Colonic mucosa (tissue), 4 donors: ENCODE results near the gene PUSL1. TPM values are rescaled to one million over a fixed set of nuclear protein-coding genes. Genes with fewer than 3 reads are reported as not detected.
"Not testable (repeated sequence)": the region's sequence is repeated elsewhere in the genome, so short reads cannot be mapped to it uniquely, and the experiment has no call there.

ENCODE experiments used
- DNase-seq: peaks from one replicate; pipeline ENCODE4 v3.0.0-alpha.2; 2020
- H3K27ac ChIP-seq: fragments of 200-600 bp; one replicate; pipeline ENCODE4 v1.8.0; 2021
- H3K27me3 ChIP-seq: fragments of 200-600 bp; one replicate; pipeline ENCODE4 v1.8.0; 2021
- H3K36me3 ChIP-seq: fragments of 200-600 bp; one replicate; pipeline ENCODE4 v1.8.0; 2021
- H3K4me1 ChIP-seq: fragments of 200-600 bp; one replicate; pipeline ENCODE4 v1.8.0; 2021; ENCODE audit warnings: mild to moderate bottlenecking
- H3K4me3 ChIP-seq: fragments of 200-600 bp; one replicate; pipeline ENCODE4 v1.8.0; 2021
- H3K9ac ChIP-seq, 2 donors: one replicate each; pipeline ENCODE4 v1.7.0; 2013; ENCODE audit warnings: control low read depth in 2 of 2, low read depth in 2 of 2, low read length in 2 of 2
- H3K9me3 ChIP-seq: fragments of 200-600 bp; one replicate; pipeline ENCODE4 v1.8.0; 2021
- intact Hi-C: fragments of 100-400 bp; cut with DNase I; formaldehyde crosslinking; loops from one replicate; pipeline ENCODE4 v1.14.1; 2022
- total RNA-seq, 2 donors: library from RNA; stranded (reverse); fragmentation: NEBNext Ultra II Directional in 1 of 2; extraction: Animal tissue kit (Norgen Biotek cat#: 25700) in 1 of 2; gene quantifications; one replicate each; pipeline ENCODE4 v1.2.1, GENCODE V29; 2021
- TF ChIP-seq, protein P1 (sequence below): fragments of 200-600 bp; IDR thresholded peaks from one replicate; pipeline ENCODE4 v1.8.0; 2022; ENCODE audit warnings: antibody characterized with exemption, mild to moderate bottlenecking
- donor health status: healthy.
- donor health status: DM: no; HTN: no; CAD: no.
- donor health status: DM: no; HTN: no; CAD: no.

PUSL1 gene
- total RNA-seq, 2 donors from 2014 or later, result 14.3 to 35.8 TPM

DNA sequence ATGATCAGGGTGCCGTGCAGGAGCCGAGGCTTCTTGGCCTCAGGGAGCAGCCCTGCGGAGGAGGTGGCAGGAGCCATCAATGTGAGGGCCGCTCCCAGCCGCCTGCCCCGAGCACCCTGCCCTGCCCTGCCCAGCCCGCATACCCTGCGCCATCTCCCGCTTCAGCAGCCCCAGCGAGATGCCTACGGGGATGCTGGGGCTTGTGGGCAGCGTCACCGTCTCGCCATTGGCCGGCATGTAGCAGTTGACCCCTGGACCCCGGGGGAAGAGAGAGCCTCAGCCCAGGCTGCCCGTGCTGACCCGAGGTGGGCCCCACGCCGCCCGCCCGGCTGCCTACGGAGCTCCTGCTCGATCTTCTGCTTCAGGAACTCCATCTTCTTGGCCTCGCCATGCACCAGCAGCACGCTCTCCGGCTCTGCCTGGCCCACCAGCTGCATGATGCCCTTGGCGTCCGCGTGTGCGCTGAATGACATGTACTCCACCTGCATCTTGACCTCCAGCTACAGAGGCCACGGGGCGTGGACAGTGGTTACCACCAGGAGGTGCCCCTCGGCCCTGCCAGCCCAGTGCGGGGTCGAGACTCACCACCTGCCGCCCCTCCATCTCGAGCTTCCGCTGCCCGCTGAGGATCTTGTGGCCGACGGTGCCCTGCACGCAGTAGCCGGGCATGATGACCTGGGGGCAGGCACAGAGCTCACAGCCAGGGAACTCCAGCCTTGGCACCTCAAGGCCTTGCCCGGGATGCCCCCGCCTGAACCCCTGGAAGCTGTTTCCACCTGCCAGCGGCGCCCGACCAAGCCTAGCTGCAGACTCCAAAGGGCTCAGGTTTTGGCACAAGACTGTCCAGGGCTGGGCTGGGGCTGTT is 4.3 kb downstream of the PUSL1 start:
- no peak overlapping the region for H3K27ac ChIP-seq
- DNase-seq, result no peak
- H3K27me3 ChIP-seq, result no peaks in the 10 kb centered on the region
- no peaks in the 10 kb centered on the region for H3K9me3 ChIP-seq
- no peak overlapping the region for H3K9ac ChIP-seq
- H3K36me3 ChIP-seq, result no peaks in the 10 kb centered on the region
- H3K4me3 ChIP-seq, result no peak overlapping the region
- intact Hi-C loops, result no loop called here
- TF ChIP-seq, protein P1, sequence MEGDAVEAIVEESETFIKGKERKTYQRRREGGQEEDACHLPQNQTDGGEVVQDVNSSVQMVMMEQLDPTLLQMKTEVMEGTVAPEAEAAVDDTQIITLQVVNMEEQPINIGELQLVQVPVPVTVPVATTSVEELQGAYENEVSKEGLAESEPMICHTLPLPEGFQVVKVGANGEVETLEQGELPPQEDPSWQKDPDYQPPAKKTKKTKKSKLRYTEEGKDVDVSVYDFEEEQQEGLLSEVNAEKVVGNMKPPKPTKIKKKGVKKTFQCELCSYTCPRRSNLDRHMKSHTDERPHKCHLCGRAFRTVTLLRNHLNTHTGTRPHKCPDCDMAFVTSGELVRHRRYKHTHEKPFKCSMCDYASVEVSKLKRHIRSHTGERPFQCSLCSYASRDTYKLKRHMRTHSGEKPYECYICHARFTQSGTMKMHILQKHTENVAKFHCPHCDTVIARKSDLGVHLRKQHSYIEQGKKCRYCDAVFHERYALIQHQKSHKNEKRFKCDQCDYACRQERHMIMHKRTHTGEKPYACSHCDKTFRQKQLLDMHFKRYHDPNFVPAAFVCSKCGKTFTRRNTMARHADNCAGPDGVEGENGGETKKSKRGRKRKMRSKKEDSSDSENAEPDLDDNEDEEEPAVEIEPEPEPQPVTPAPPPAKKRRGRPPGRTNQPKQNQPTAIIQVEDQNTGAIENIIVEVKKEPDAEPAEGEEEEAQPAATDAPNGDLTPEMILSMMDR, result no peak
- H3K4me1 ChIP-seq, result peaks cover 5% of the 10 kb centered on the region

DNA sequence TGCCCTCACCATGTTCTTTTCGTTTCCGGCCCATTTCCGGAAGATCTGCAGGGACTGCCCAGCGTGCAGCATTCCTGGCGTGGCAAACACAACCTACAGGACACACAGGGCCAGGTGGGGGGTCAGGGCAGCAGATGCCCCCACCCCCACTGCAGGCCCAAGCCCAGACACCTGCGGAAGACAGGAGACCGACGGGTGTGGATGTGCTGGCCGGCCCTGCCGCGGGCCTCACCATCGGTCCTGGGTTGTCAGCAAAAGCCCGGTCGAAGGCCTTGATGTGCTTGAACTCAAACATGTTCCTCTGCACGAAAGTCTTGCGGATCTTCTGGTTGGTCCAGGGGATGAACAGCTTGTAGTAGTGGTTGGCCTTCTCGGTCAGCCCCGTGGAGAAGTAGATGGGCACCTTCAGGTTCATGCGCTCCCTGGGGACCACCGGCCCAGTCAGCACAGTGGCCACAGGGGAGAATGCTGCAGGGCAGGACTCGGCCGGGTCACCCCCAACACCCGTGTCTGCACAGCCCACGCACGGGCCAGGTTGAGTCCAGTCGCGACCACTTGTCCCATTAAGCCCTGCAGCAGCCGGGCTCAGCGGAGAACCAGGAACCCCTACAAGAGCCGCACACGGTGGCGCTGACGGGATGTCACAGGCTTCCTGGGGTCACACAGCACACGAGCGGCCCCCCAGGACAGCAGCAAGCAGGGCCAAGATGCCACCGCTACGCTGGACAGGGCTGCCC is 5.3 kb downstream of the PUSL1 start:
- TF ChIP-seq, protein P1, result no peak
- Histone ChIP-seq H3K27me3 (no peaks in the 10 kb centered on the region), H3K9me3 (no peaks in the 10 kb centered on the region), H3K36me3 (no peaks in the 10 kb centered on the region), H3K27ac (no peak overlapping the region), H3K9ac (no peak overlapping the region), H3K4me3 (no peak overlapping the region), H3K4me1 (peaks cover 5% of the 10 kb centered on the region)
- intact Hi-C loops, result no loop called here
- no peak for DNase-seq

DNA sequence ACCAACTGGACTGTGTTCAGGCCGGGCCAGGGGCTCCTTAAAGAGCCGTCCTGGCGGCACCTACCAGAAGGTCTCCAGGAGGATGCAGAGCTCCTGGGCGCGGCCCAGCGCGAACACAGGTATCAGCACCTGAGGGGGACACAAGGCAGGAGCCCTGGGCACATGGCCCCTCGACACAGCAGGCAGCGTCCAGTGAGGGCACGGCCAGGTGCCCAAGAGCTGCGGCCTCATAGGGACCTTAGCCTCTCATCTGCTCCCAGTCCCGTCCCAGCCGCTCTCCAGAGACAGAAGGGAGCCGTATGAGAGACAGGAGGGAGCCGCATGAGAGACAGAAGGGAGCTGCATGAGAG is 5.8 kb downstream of the PUSL1 start:
- Histone ChIP-seq H3K27ac (no peak overlapping the region), H3K36me3 (no peaks in the 10 kb centered on the region), H3K4me1 (peaks cover 5% of the 10 kb centered on the region), H3K9me3 (no peaks in the 10 kb centered on the region), H3K4me3 (no peak overlapping the region), H3K9ac (no peak overlapping the region), H3K27me3 (no peaks in the 10 kb centered on the region)
- no peak for DNase-seq
- TF ChIP-seq, protein P1, result no peak
- intact Hi-C loops, result no loop called here

DNA sequence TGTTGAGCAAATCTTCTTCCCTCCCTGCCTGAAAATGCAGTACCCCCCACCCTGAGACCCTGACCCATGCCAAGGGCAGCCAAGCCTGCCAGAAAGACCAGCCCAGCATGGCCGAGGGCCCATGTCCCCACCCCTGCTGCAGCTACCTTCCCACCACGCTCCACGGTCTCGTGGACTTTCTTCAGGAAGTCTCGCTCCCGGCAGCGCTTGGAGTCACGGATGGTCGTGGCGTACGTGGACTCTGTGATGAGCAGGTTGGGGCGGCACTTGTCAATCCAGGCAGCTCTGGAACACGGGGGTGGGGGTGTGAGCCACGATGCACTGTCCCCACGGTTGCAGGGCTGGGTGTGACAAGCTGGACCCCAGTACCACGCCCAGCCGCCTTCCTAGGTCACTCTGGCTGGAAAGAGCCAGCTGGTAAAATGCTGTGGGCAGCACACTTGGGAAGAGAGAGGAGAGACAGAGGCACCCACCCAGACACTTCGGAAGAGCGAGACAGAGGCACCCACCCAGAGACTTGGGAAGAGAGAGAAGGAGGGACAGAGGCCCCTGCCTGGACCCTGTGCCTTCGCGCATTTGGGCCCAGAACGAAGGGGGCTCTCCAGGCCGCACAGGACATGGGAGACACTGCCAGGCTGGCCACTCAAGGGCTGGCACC is 6.4 kb downstream of the PUSL1 start:
- no peaks in the 10 kb centered on the region for H3K4me1 ChIP-seq
- H3K27me3 ChIP-seq, result no peaks in the 10 kb centered on the region
- no peaks in the 10 kb centered on the region for H3K9me3 ChIP-seq
- intact Hi-C loops, result no loop called here
- TF ChIP-seq, protein P1, result no peak
- no peak overlapping the region for H3K27ac ChIP-seq
- H3K9ac ChIP-seq, result no peak overlapping the region
- H3K4me3 ChIP-seq, result no peak overlapping the region
- no peaks in the 10 kb centered on the region for H3K36me3 ChIP-seq
- no peak for DNase-seq

DNA sequence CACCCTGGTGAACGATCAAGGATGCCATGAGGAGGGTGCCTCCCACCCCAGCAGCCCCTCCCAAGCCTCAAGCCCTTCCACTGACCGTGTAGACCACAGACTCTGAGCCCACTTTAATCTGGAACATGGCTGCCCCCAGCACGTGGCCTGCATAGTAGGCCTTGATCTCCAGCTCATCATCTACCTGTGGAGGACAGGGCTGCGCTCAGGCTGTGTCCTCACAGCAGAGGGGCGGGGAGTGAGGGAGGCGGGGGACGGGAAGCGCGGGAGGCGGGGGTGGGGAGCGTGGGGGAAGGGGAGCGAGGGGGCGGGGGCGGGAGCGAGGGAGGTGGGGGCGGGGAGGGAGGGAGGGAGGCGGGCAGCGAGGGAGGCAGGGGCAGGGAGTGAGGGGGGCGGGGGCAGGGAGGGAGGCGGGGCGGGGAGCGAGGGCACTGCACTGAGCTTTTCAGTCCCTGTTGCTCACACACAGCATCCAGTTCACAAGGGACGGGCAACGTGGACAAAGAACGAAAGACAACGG is 7.1 kb downstream of the PUSL1 start:
- Histone ChIP-seq H3K4me3 (no peak overlapping the region), H3K9me3 (no peaks in the 10 kb centered on the region), H3K36me3 (no peaks in the 10 kb centered on the region), H3K27ac (no peak overlapping the region), H3K9ac (no peak overlapping the region), H3K4me1 (no peaks in the 10 kb centered on the region), H3K27me3 (no peaks in the 10 kb centered on the region)
- TF ChIP-seq, protein P1, result no peak
- intact Hi-C loops, result no loop called here
- no peak for DNase-seq

DNA sequence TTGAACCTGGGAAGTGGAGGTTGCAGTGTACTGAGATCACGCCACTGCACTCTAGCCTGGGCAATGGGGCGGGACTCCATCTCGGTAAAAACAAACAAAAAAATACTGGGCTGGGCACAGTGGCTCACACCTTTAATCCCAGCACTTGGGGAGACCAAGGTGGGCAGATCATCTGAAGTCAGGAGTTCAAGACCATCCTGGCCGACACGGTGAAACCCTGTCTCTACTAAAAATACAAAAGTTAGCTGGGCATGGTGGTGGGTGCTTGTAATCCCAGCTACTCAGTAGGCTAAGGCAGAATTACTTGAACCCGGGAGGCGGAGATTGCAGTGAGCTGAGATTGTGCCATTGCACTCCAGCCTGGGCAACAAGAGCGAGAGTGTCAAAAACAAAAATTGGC is 7.8 kb downstream of the PUSL1 start:
- intact Hi-C loops, H3K9ac ChIP-seq, H3K27ac ChIP-seq, H3K4me3 ChIP-seq, H3K36me3 ChIP-seq, DNase-seq, H3K27me3 ChIP-seq, H3K4me1 ChIP-seq, H3K9me3 ChIP-seq: not testable (repeated sequence)
